Cortex of kidney (tissue), 1 donor: Measurements from ENCODE around the gene CARD16.
"Not testable (repeated sequence)": the region's sequence is repeated elsewhere in the genome, so short reads cannot be mapped to it uniquely, and the experiment has no call there.

ENCODE experiments used
- DNase-seq: peaks from one replicate; lab custom pipeline; 2025; lab: John Stamatoyannopoulos, UW

The CARD16 gene

GRCh38 chr11:105044557-105045524 is at the start of gene CARD16:
CARD16 (minus strand) TSS chr11:105045335; CDS start chr11:105045297, 38 bp downstream.
- DNase-seq: not testable (repeated sequence)

GRCh38 chr11:105092256-105093239 is 47.4 kb upstream of the CARD16 start:
- no peak for DNase-seq

- DNase-seq: no peak
These were observed 36.4 kb upstream of the CARD16 start for GRCh38 chr11:105081412-105082150.

GRCh38 chr11:105080171-105080906 is 35.2 kb upstream of the CARD16 start:
- DNase-seq: not testable (repeated sequence)

GRCh38 chr11:105078283-105078682 is 33.1 kb upstream of the CARD16 start:
- DNase-seq: no peak

GRCh38 chr11:105077141-105077790 is 32.1 kb upstream of the CARD16 start:
- DNase-seq: not testable (repeated sequence)

GRCh38 chr11:105074166-105074530 is 29.0 kb upstream of the CARD16 start:
- no peak for DNase-seq

- no peak for DNase-seq
These were observed 28.5 kb upstream of the CARD16 start for GRCh38 chr11:105073456-105074165.

GRCh38 chr11:105072080-105072479 is 26.9 kb upstream of the CARD16 start:
- not testable (repeated sequence) for DNase-seq

- no peak for DNase-seq
These were observed 26.1 kb upstream of the CARD16 start for GRCh38 chr11:105071089-105071732.

- no peak for DNase-seq
These were observed 25.2 kb upstream of the CARD16 start for GRCh38 chr11:105070306-105070705.

- not testable (repeated sequence) for DNase-seq
These were observed 24.6 kb upstream of the CARD16 start for GRCh38 chr11:105069749-105070148.

GRCh38 chr11:105063245-105063941 is 18.3 kb upstream of the CARD16 start:
- DNase-seq: not testable (repeated sequence)

- no peak for DNase-seq
These were observed 12.3 kb upstream of the CARD16 start for GRCh38 chr11:105057432-105057831.

GRCh38 chr11:105056446-105056845 is 11.3 kb upstream of the CARD16 start:
- DNase-seq: no peak

- no peak for DNase-seq
These were observed 9.8 kb upstream of the CARD16 start for GRCh38 chr11:105054723-105055493.

GRCh38 chr11:105052487-105052886 is 7.4 kb upstream of the CARD16 start:
- DNase-seq: no peak

GRCh38 chr11:105051559-105051958 is 6.4 kb upstream of the CARD16 start:
- DNase-seq: no peak
